ENCODE results near the gene LIN7A. TPM values are rescaled to one million over a fixed set of nuclear protein-coding genes. Genes with fewer than 3 reads are reported as not detected.

The LIN7A gene
- total RNA-seq, 1 experiment from 2014 or later, result 10.0 TPM

DNA sequence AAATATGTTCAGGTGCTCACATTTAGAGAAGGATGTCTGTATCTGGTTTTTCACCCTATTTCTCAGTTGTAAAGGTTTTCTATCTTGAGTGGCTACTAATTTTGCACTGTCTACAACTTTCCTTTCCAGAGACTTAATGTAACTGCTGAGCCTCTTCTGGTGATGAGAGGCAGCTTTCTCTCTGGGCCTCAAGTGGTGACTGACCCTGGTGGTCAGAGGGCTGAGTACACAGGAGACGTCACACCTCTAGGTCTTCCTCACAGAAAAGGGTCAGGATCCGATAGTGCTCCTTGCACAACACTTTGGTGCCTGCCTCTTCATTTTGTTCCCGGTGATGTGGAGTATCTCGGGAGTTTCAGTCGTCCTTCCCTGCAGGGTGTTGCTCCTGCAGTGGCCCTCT, 76.8 kb downstream of the LIN7A start:
- Histone ChIP-seq H3K4me1 (ENCODE audit: insufficient read depth, low read length, poor library complexity, severe bottlenecking) (peaks cover 29% of the 10 kb centered on the region), H3K36me3 (ENCODE audit: insufficient read depth, low read length, poor library complexity, severe bottlenecking) (no peaks in the 10 kb centered on the region), H3K27me3 (replicated peaks; ENCODE audit: insufficient read depth, low read depth, low read length, poor library complexity) (no peaks in the 10 kb centered on the region), H3K27ac (ENCODE audit: low read depth, low read length, poor library complexity, severe bottlenecking) (no peak overlapping the region), H3K9me3 (ENCODE audit: low read depth, low read length, poor library complexity, severe bottlenecking) (no peaks in the 10 kb centered on the region), H3K4me3 (ENCODE audit: low read depth, low read length, poor library complexity, severe bottlenecking) (no peak overlapping the region)
- BruUV-seq (replicated peaks), result no TSS peak
- CTCF ChIA-PET, result interaction anchor here (0.5 kb wide), 1 partner anchor 16 kb away, joined by 6 read pairs; no protein-coding TSS in a partner anchor
- TF ChIP-seq EZH2 (IDR thresholded peaks at IDR 0.05; ENCODE audit: borderline replicate concordance, low read depth, low read length, poor library complexity, severe bottlenecking), result no peak
- TF ChIP-seq, protein P1, sequence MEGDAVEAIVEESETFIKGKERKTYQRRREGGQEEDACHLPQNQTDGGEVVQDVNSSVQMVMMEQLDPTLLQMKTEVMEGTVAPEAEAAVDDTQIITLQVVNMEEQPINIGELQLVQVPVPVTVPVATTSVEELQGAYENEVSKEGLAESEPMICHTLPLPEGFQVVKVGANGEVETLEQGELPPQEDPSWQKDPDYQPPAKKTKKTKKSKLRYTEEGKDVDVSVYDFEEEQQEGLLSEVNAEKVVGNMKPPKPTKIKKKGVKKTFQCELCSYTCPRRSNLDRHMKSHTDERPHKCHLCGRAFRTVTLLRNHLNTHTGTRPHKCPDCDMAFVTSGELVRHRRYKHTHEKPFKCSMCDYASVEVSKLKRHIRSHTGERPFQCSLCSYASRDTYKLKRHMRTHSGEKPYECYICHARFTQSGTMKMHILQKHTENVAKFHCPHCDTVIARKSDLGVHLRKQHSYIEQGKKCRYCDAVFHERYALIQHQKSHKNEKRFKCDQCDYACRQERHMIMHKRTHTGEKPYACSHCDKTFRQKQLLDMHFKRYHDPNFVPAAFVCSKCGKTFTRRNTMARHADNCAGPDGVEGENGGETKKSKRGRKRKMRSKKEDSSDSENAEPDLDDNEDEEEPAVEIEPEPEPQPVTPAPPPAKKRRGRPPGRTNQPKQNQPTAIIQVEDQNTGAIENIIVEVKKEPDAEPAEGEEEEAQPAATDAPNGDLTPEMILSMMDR (conservative IDR thresholded peaks at IDR 0.05; ENCODE audit: low read depth, low read length), result no peak
- intact Hi-C loops (cut with micrococcal nuclease; ENCODE audit: unreplicated experiment), result no loop called here
- POLR2A ChIA-PET (ENCODE audit: low non-redundant PET), result no interaction called here
- no peak for DNase-seq (ENCODE audit: low spot score)

DNA sequence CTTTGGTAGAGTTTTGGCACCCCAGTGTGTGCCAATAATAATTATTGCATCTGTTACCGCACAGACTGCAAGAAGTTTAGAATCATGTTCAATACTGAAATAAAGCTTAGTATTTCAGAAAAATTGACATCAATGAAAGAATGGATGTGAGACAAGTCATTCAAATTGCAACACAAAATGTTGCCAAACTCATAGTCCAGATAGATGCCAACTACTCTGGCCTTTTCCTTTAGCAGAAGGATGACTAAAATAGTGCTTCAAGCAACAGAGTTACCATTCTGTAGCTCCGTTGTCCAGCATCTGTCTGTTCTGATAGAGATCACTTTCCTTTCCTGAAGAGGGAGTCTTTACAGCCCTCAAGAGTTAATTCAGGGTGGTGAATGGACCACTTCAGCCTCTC, 77.5 kb downstream of the LIN7A start:
- CTCF ChIA-PET, result no interaction called here
- H3K27me3 ChIP-seq (replicated peaks; ENCODE audit: insufficient read depth, low read depth, low read length, poor library complexity), result no peaks in the 10 kb centered on the region
- no peaks in the 10 kb centered on the region for H3K36me3 ChIP-seq (ENCODE audit: insufficient read depth, low read length, poor library complexity, severe bottlenecking)
- intact Hi-C loops (cut with micrococcal nuclease; ENCODE audit: unreplicated experiment), result no loop called here
- no TSS peak for BruUV-seq (replicated peaks)
- H3K9me3 ChIP-seq (ENCODE audit: low read depth, low read length, poor library complexity, severe bottlenecking), result no peaks in the 10 kb centered on the region
- no peak for DNase-seq (ENCODE audit: low spot score)
- H3K4me3 ChIP-seq (ENCODE audit: low read depth, low read length, poor library complexity, severe bottlenecking), result no peak overlapping the region
- peaks cover 29% of the 10 kb centered on the region for H3K4me1 ChIP-seq (ENCODE audit: insufficient read depth, low read length, poor library complexity, severe bottlenecking)
- TF ChIP-seq EZH2 (IDR thresholded peaks at IDR 0.05; ENCODE audit: borderline replicate concordance, low read depth, low read length, poor library complexity, severe bottlenecking), result no peak
- TF ChIP-seq, protein P1 (conservative IDR thresholded peaks at IDR 0.05; ENCODE audit: low read depth, low read length), result no peak
- no peak overlapping the region for H3K27ac ChIP-seq (ENCODE audit: low read depth, low read length, poor library complexity, severe bottlenecking)
- POLR2A ChIA-PET (ENCODE audit: low non-redundant PET), result no interaction called here

DNA sequence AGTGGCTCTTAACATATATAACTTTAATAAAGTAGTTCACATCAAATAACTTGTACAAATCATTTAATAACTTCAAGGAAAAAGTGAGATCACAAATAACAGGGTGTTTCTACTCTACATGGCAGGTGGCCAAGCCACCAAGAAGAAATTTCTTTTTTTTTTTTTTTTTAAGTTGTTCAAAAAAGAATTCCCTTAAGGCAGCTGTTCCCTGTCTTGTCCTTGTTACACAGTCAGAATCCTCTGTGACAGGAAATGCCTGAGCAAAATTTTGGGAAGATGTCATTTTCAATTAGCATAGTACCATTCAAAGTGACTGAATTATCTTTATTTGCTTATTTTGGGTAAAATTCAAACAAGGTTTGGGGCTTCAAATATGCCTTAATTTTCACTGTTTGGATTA, 79.4 kb downstream of the LIN7A start:
- DNase-seq (ENCODE audit: low spot score), result peak; percentile 91
- POLR2A ChIA-PET (ENCODE audit: low non-redundant PET), result interaction anchor here (0.6 kb wide), 1 partner anchor 1991 kb away, joined by 4 read pairs; no protein-coding TSS in a partner anchor
- no TSS peak for BruUV-seq (replicated peaks)

More for the DNA sequence above, 79.4 kb downstream of the LIN7A start:
- H3K4me3 ChIP-seq (ENCODE audit: low read depth, low read length, poor library complexity, severe bottlenecking), result no peak overlapping the region
- no peaks in the 10 kb centered on the region for H3K27me3 ChIP-seq (replicated peaks; ENCODE audit: insufficient read depth, low read depth, low read length, poor library complexity)
- TF ChIP-seq, protein P1 (conservative IDR thresholded peaks at IDR 0.05; ENCODE audit: low read depth, low read length), result no peak
- TF ChIP-seq EZH2 (IDR thresholded peaks at IDR 0.05; ENCODE audit: borderline replicate concordance, low read depth, low read length, poor library complexity, severe bottlenecking), result no peak
- H3K4me1 ChIP-seq (ENCODE audit: insufficient read depth, low read length, poor library complexity, severe bottlenecking), result peaks cover 29% of the 10 kb centered on the region
- no peaks in the 10 kb centered on the region for H3K9me3 ChIP-seq (ENCODE audit: low read depth, low read length, poor library complexity, severe bottlenecking)
- H3K36me3 ChIP-seq (ENCODE audit: insufficient read depth, low read length, poor library complexity, severe bottlenecking), result no peaks in the 10 kb centered on the region
- intact Hi-C loops (cut with micrococcal nuclease; ENCODE audit: unreplicated experiment), result loop anchor here (5.0 kb wide), 1 partner anchor 79 kb away; the partner anchor contains the start of gene LIN7A
- H3K27ac ChIP-seq (ENCODE audit: low read depth, low read length, poor library complexity, severe bottlenecking), result peak overlapping the region; percentile 11
- CTCF ChIA-PET, result interaction anchor here (1.3 kb wide), 1 partner anchor 21 kb away, joined by 3 read pairs; no protein-coding TSS in a partner anchor
